ENCODE results near the gene MED9. TPM values are rescaled to one million over a fixed set of nuclear protein-coding genes. Genes with fewer than 3 reads are reported as not detected.

Gene MED9
- total and polyA plus RNA-seq, 11 donors = 26.3 to 64.4 (median 34.2) TPM

GRCh38 chr17:17455173-17455572 lies 21.6 kb upstream of the MED9 start:
- intact Hi-C loops (cut with DNase I) = no loop called here
- H3K27ac ChIP-seq = no peak overlapping the region
- DNase-seq = no peak
- WGBS, 4 donors = 81 to 94% (median 93%) methylated on average over 4 of the region's 4 CpGs
- peaks cover 0 to 5% (median 0%) of the 10 kb centered on the region in 9 donors for H3K27me3 ChIP-seq
- TF ChIP-seq, protein P1, sequence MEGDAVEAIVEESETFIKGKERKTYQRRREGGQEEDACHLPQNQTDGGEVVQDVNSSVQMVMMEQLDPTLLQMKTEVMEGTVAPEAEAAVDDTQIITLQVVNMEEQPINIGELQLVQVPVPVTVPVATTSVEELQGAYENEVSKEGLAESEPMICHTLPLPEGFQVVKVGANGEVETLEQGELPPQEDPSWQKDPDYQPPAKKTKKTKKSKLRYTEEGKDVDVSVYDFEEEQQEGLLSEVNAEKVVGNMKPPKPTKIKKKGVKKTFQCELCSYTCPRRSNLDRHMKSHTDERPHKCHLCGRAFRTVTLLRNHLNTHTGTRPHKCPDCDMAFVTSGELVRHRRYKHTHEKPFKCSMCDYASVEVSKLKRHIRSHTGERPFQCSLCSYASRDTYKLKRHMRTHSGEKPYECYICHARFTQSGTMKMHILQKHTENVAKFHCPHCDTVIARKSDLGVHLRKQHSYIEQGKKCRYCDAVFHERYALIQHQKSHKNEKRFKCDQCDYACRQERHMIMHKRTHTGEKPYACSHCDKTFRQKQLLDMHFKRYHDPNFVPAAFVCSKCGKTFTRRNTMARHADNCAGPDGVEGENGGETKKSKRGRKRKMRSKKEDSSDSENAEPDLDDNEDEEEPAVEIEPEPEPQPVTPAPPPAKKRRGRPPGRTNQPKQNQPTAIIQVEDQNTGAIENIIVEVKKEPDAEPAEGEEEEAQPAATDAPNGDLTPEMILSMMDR (IDR thresholded peaks at IDR 0.05) = no peak
- TF ChIP-seq POLR2A (IDR thresholded peaks at IDR 0.05) = no peak
- H3K9me3 ChIP-seq = no peaks in the 10 kb centered on the region
- H3K4me1 ChIP-seq = no peaks in the 10 kb centered on the region
- no peak for ATAC-seq
- H3K36me3 ChIP-seq = no peaks in the 10 kb centered on the region
- H3K4me3 ChIP-seq = no peak overlapping the region

DNA sequence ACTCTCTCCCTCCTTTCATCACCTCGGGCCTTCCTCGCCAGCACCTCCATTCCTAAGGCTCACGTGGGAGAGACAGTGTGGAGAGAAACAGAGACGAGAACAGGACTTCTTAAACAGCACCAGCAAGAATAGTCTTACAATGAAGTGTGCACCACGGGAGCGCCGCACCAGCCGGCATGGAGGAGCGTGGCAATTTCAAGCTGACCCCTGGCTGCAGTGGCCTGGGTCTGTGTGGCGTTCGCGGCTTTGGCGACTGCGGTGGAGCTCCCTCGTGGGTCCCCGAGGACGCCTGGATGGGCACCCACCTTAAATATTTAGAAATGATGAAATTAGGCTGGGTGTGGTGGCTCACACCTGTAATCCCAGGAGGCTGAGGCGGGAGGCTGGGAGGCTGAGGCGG lies 20.5 kb upstream of the MED9 start:
- TF ChIP-seq, protein P1 (IDR thresholded peaks at IDR 0.05) = no peak
- TF ChIP-seq POLR2A (IDR thresholded peaks at IDR 0.05) = no peak
- H3K27ac ChIP-seq = no peak overlapping the region
- no peak overlapping the region for H3K4me3 ChIP-seq
- ATAC-seq (no peak), DNase-seq (no peak)
- 78 to 85% (median 84%) methylated on average over 11 to 19 of the region's 19 CpGs for WGBS, 4 donors
- H3K4me1 ChIP-seq = no peaks in the 10 kb centered on the region
- H3K9me3 ChIP-seq = no peaks in the 10 kb centered on the region
- H3K36me3 ChIP-seq = no peaks in the 10 kb centered on the region
- peaks cover 0 to 5% (median 0%) of the 10 kb centered on the region in 9 donors for H3K27me3 ChIP-seq
- intact Hi-C loops (cut with DNase I) = no loop called here

DNA sequence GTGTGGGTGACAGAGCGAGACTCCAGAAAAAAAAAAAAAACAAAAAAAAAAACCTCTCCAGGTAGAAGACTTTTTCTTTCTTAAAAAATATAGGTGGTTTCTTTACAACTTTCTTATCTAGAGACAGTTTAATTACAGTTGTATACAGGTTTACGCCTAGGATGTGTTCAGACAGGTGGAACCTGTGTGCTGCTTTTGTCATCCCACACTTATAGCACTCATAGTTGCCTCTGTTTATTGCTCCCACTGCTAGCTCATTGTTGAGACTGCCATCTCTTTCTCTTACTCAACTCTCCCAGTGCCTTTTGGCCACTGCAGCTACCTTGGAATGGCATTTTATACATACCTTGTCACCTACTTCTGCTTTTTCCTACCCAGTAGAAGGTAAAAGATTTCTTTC lies 19.1 kb upstream of the MED9 start:
- Histone ChIP-seq H3K9me3 (no peaks in the 10 kb centered on the region), H3K4me1 (no peaks in the 10 kb centered on the region), H3K27me3 (peaks cover 0 to 5% (median 0%) of the 10 kb centered on the region in 9 donors), H3K36me3 (no peaks in the 10 kb centered on the region), H3K27ac (no peak overlapping the region), H3K4me3 (no peak overlapping the region)
- intact Hi-C loops (cut with DNase I) = no loop called here
- WGBS, 4 donors = 85 to 97% (median 93%) methylated on average over 2 of the region's 2 CpGs
- DNase-seq = no peak
- no peak for TF ChIP-seq POLR2A (IDR thresholded peaks at IDR 0.05)
- TF ChIP-seq, protein P1 (IDR thresholded peaks at IDR 0.05) = no peak
- ATAC-seq = no peak

DNA sequence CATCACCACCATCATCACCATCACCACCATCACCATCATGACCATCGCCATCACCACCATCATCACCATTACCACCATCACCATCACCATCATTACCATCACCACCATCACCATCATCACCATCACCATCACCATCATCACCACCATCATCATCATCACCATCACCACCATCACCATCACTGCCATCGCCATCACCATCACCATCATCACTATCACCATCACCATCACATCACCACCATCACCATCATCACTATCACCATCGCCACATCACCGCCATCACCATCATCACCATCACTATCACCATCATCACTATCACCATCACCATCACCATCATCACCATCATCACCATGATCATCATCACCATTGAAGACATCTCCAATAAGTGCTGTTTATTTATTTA lies 16.8 kb upstream of the MED9 start:
- WGBS, 4 donors = 89 to 97% (median 93%) methylated on average over 4 of the region's 4 CpGs
- Histone ChIP-seq H3K27ac (no peak overlapping the region), H3K9me3 (no peaks in the 10 kb centered on the region), H3K27me3 (peaks cover 0 to 3% (median 0%) of the 10 kb centered on the region in 9 donors), H3K36me3 (no peaks in the 10 kb centered on the region), H3K4me3 (no peak overlapping the region), H3K4me1 (no peaks in the 10 kb centered on the region)
- no peak for TF ChIP-seq POLR2A (IDR thresholded peaks at IDR 0.05)
- TF ChIP-seq, protein P1 (IDR thresholded peaks at IDR 0.05) = no peak
- DNase-seq = no peak
- intact Hi-C loops (cut with DNase I) = no loop called here
- ATAC-seq = no peak

All from heart left ventricle (tissue), 16 donors.